Right atrium auricular region (tissue), 2 donors: ENCODE measurements around the gene TMEM272. TPM values are rescaled to one million over a fixed set of nuclear protein-coding genes. Genes with fewer than 3 reads are reported as not detected.
A peak's percentile ranks its signal among the peaks of the same experiment; 100 is the strongest.

Experiments
- DNase-seq: peaks from one replicate; pipeline ENCODE4 v3.0.0-alpha.2; 2019; ENCODE audit warnings: low spot score
- H3K27ac ChIP-seq, 2 donors: fragments of 200-600 bp; sonication (generic); 1 replicate in 1 of 2; 2 replicates in 1 of 2; pipeline ENCODE4 v1.5.1; 2016 to 2019
- H3K27me3 ChIP-seq, 2 donors: fragments of 200-600 bp; sonication (generic); one replicate each; pipeline versions ENCODE4 v1.5.1 to v1.6.0; 2017 to 2019
- H3K36me3 ChIP-seq: fragments of 200-600 bp; sonication (generic); one replicate; pipeline ENCODE4 v1.5.1; 2016
- H3K4me1 ChIP-seq, 2 donors: fragments of 200-600 bp; sonication (generic); one replicate each; pipeline versions ENCODE4 v1.5.1 to v1.6.0; 2017 to 2019
- H3K4me3 ChIP-seq, 2 donors: fragments of 200-600 bp; sonication (generic); 1 replicate in 1 of 2; 2 replicates in 1 of 2; pipeline ENCODE4 v1.5.1; 2017 to 2019; ENCODE audit warnings: mild to moderate bottlenecking in 1 of 2, moderate library complexity in 1 of 2
- H3K9me3 ChIP-seq, 2 donors: fragments of 200-600 bp; sonication (generic); one replicate each; pipeline ENCODE4 v1.5.1; 2019
- CTCF ChIP-seq, 2 donors: fragments of 200-600 bp; sonication (generic); IDR thresholded peaks; one replicate each; pipeline ENCODE4 v1.5.1; 2019; ENCODE audit warnings: antibody characterized with exemption in 2 of 2
- total RNA-seq, 2 donors: library from RNA; depleted of rRNA; stranded (reverse); fragments of >200 nt; gene quantifications; one replicate each; pipeline ENCODE4 v1.1.0, GENCODE V29; 2016

TMEM272 gene
- total RNA-seq, 2 donors from 2014 or later: 0.74 to 1.1 TPM

GRCh38 chr13:51807041-51807440, 37.9 kb downstream of the TMEM272 start:
- no peak for DNase-seq
- H3K4me1 ChIP-seq: peaks cover 0 to 37% of the 10 kb centered on the region in 2 donors
- H3K36me3 ChIP-seq: no peaks in the 10 kb centered on the region
- peak overlapping the region in 1 of 2 donors; percentile 97 for H3K27ac ChIP-seq
- no peaks in the 10 kb centered on the region for H3K9me3 ChIP-seq
- H3K27me3 ChIP-seq: no peaks in the 10 kb centered on the region
- H3K4me3 ChIP-seq: no peak overlapping the region
- no peak for TF ChIP-seq CTCF (IDR thresholded peaks at IDR 0.05)

- DNase-seq: no peak
- Histone ChIP-seq H3K9me3 (no peaks in the 10 kb centered on the region), H3K4me3 (no peak overlapping the region), H3K4me1 (peaks cover 0 to 42% of the 10 kb centered on the region in 2 donors), H3K27me3 (no peaks in the 10 kb centered on the region), H3K36me3 (no peaks in the 10 kb centered on the region), H3K27ac (peak overlapping the region; percentile 97 to 99)
- TF ChIP-seq CTCF (IDR thresholded peaks at IDR 0.05): no peak
Observed at GRCh38 chr13:51806566-51806965, 38.4 kb downstream of the TMEM272 start.

GRCh38 chr13:51805925-51806324, 39.1 kb downstream of the TMEM272 start:
- no peak for TF ChIP-seq CTCF (IDR thresholded peaks at IDR 0.05)
- H3K4me1 ChIP-seq: peaks cover 0 to 48% of the 10 kb centered on the region in 2 donors
- peak overlapping the region; percentile 97 to 99 for H3K27ac ChIP-seq

GRCh38 chr13:51805313-51805712, 39.7 kb downstream of the TMEM272 start:
- Histone ChIP-seq H3K9me3 (no peaks in the 10 kb centered on the region), H3K4me1 (peaks cover 0 to 48% of the 10 kb centered on the region in 2 donors), H3K27me3 (no peaks in the 10 kb centered on the region), H3K27ac (peak overlapping the region; percentile 97 to 99), H3K4me3 (peak overlapping the region; percentile 48 to 75), H3K36me3 (no peaks in the 10 kb centered on the region)
- no peak for TF ChIP-seq CTCF (IDR thresholded peaks at IDR 0.05)
- no peak for DNase-seq

More at GRCh38 chr13:51805925-51806324, 39.1 kb downstream of the TMEM272 start:
- no peak overlapping the region for H3K4me3 ChIP-seq
- H3K36me3 ChIP-seq: no peaks in the 10 kb centered on the region
- no peaks in the 10 kb centered on the region for H3K9me3 ChIP-seq
- DNase-seq: no peak
- H3K27me3 ChIP-seq: no peaks in the 10 kb centered on the region

GRCh38 chr13:51804295-51805172, 40.4 kb downstream of the TMEM272 start:
- Histone ChIP-seq H3K27ac (peak overlapping the region; percentile 97 to 99), H3K36me3 (no peaks in the 10 kb centered on the region), H3K27me3 (no peaks in the 10 kb centered on the region), H3K4me3 (peak overlapping the region; percentile 48 to 75), H3K9me3 (no peaks in the 10 kb centered on the region), H3K4me1 (peaks cover 0 to 48% of the 10 kb centered on the region in 2 donors)
- DNase-seq: no peak
- no peak for TF ChIP-seq CTCF (IDR thresholded peaks at IDR 0.05)
